ENCODE results near the gene PDIK1L. TPM values are rescaled to one million over a fixed set of nuclear protein-coding genes. Genes with fewer than 3 reads are reported as not detected.

PDIK1L gene
- total and polyA plus RNA-seq, 2 donors (not counting 3 experiments of a cell fraction or from before 2014, with no cell fraction given) = 1.6 to 5.6 TPM

- POLR2A ChIA-PET = interaction anchor here (0.6 to 0.8 kb wide), 2 partner anchors 28 to 1366 kb away, joined by 3 to 4 read pairs; no protein-coding TSS in a partner anchor
- Histone ChIP-seq H3K9me3 (replicated peaks; ENCODE audit: control insufficient read depth, insufficient read depth, low read length) (no peaks in the 10 kb centered on the region), H3K27me3 (ENCODE audit: control insufficient read depth in 2 of 2, insufficient read depth in 2 of 2, low read length in 2 of 2) (no peaks in the 10 kb centered on the region), H3K4me1 (ENCODE audit: control insufficient read depth, extremely low read depth, insufficient read depth, low read length) (peaks cover 11% of the 10 kb centered on the region), H3K36me3 (ENCODE audit: control insufficient read depth in 2 of 2, extremely low read depth in 1 of 2, insufficient read depth in 2 of 2, low read length in 2 of 2) (no peaks in the 10 kb centered on the region), H3K4me2 (ENCODE audit: insufficient read depth, low read length) (peak overlapping the region; percentile 89), H2AFZ (ENCODE audit: low read depth, low read length) (peak overlapping the region; percentile 93), H3K9me1 (replicated peaks; ENCODE audit: control insufficient read depth, extremely low read depth, insufficient read depth, low read length) (no peaks in the 10 kb centered on the region), H3K4me3 (replicated peaks in 1 of 3; ENCODE audit: insufficient read depth in 1 of 3, low read depth in 1 of 3, low read length in 3 of 3) (peak overlapping the region; percentile 63 to 99 (median 75)), H3K79me2 (ENCODE audit: control insufficient read depth, insufficient read depth, low read length) (peaks cover 2% of the 10 kb centered on the region), H3K27ac (ENCODE audit: insufficient read depth, low read depth, low read length) (peak overlapping the region; percentile 47), H4K20me1 (replicated peaks; ENCODE audit: control insufficient read depth, extremely low read depth, insufficient read depth, low read length) (no peaks in the 10 kb centered on the region), H3K9ac (replicated peaks; ENCODE audit: extremely low read depth, insufficient read depth, low read length) (peak overlapping the region; percentile 71)
- intact Hi-C loops (cut with micrococcal nuclease) (loop anchor here (1.0 to 2.0 kb wide), 2 partner anchors 34 to 206 kb away; no protein-coding TSS in a partner anchor), dilution Hi-C loops (cut with MboI; ENCODE audit: extremely low pct_ligation_motif_present, low sequenced_read_pairs) (no loop called here)
- CTCF ChIA-PET = interaction anchor here (0.8 to 3.1 kb wide), 8 partner anchors 15 to 306 kb away, joined by 3 to 29 read pairs (median 8); partner anchors contain the start of genes CEP85 and ZNF593
- no TSS peak for BruUV-seq (replicated peaks)
- DNase-seq (ENCODE audit: low read depth, low spot score) (peak; percentile 66), FAIRE-seq (no peak)
- peak; percentile 60 for TF ChIP-seq POLR2AphosphoS5 (IDR thresholded peaks at IDR 0.05; ENCODE audit: insufficient read depth, low read depth, low read length)
- TF ChIP-seq MAX (IDR thresholded peaks at IDR 0.05; ENCODE audit: insufficient read depth, insufficient read length) = no peak
- peak; percentile 33 for TF ChIP-seq POLR2A (IDR thresholded peaks at IDR 0.05; ENCODE audit: low read depth, low read length)
- no peak for TF ChIP-seq JUN (IDR thresholded peaks at IDR 0.05; ENCODE audit: borderline replicate concordance, insufficient read depth, insufficient read length, low read depth)
These were observed 694 bp upstream of the PDIK1L start for GRCh38 chr1:26110731-26111529.

- peaks cover 11% of the 10 kb centered on the region for H3K4me1 ChIP-seq (ENCODE audit: control insufficient read depth, extremely low read depth, insufficient read depth, low read length)
- no peaks in the 10 kb centered on the region for H3K27me3 ChIP-seq (ENCODE audit: control insufficient read depth in 2 of 2, insufficient read depth in 2 of 2, low read length in 2 of 2)
- TF ChIP-seq JUN (IDR thresholded peaks at IDR 0.05; ENCODE audit: borderline replicate concordance, insufficient read depth, insufficient read length, low read depth) = no peak
- no peak for TF ChIP-seq EZH2 (IDR thresholded peaks at IDR 0.05; ENCODE audit: borderline replicate concordance, low read depth, low read length, severe bottlenecking)
- peaks cover 2% of the 10 kb centered on the region for H3K79me2 ChIP-seq (ENCODE audit: control insufficient read depth, insufficient read depth, low read length)
- ChIA-PET CTCF (interaction anchor here (0.8 to 3.1 kb wide), 7 partner anchors 33 to 209 kb away, joined by 3 to 29 read pairs (median 4); partner anchors contain the start of genes CEP85 and ZNF593), POLR2A (no interaction called here)
- no peaks in the 10 kb centered on the region for H3K9me3 ChIP-seq (replicated peaks; ENCODE audit: control insufficient read depth, insufficient read depth, low read length)
- dilution Hi-C loops (cut with MboI; ENCODE audit: extremely low pct_ligation_motif_present, low sequenced_read_pairs) = no loop called here
- H3K36me3 ChIP-seq (ENCODE audit: control insufficient read depth in 2 of 2, extremely low read depth in 1 of 2, insufficient read depth in 2 of 2, low read length in 2 of 2) = no peaks in the 10 kb centered on the region
- H4K20me1 ChIP-seq (replicated peaks; ENCODE audit: control insufficient read depth, extremely low read depth, insufficient read depth, low read length) = no peaks in the 10 kb centered on the region
- peak overlapping the region; percentile 81 for H2AFZ ChIP-seq (ENCODE audit: low read depth, low read length)
- H3K9me1 ChIP-seq (replicated peaks; ENCODE audit: control insufficient read depth, extremely low read depth, insufficient read depth, low read length) = no peaks in the 10 kb centered on the region
- BruUV-seq (replicated peaks) = no TSS peak
- peak overlapping the region; percentile 63 for H3K4me2 ChIP-seq (ENCODE audit: insufficient read depth, low read length)
- DNase-seq (ENCODE audit: low read depth, low spot score) (peak; percentile 46), FAIRE-seq (no peak)
- H3K9ac ChIP-seq (replicated peaks; ENCODE audit: extremely low read depth, insufficient read depth, low read length) = peak overlapping the region; percentile 71
- H3K4me3 ChIP-seq (replicated peaks in 1 of 3; ENCODE audit: insufficient read depth in 1 of 3, low read depth in 1 of 3, low read length in 3 of 3) = peak overlapping the region; percentile 58 to 99 (median 59)
- intact Hi-C loops (cut with micrococcal nuclease) = no loop called here
- peak overlapping the region; percentile 9 for H3K27ac ChIP-seq (ENCODE audit: insufficient read depth, low read depth, low read length)
These were observed 767 bp downstream of the PDIK1L start for GRCh38 chr1:26112407-26112775.
